HG03521 (cell line): Measurements from ENCODE around the gene WDR7.

ENCODE experiments used
- ATAC-seq: cut with Tn5 transposase; IDR thresholded peaks from one replicate; pipeline ENCODE4 v1.9.1; 2021; ENCODE audit warnings: mild to moderate bottlenecking, moderate library complexity; ENCODE audit not compliant: unreplicated experiment

Gene WDR7

DNA sequence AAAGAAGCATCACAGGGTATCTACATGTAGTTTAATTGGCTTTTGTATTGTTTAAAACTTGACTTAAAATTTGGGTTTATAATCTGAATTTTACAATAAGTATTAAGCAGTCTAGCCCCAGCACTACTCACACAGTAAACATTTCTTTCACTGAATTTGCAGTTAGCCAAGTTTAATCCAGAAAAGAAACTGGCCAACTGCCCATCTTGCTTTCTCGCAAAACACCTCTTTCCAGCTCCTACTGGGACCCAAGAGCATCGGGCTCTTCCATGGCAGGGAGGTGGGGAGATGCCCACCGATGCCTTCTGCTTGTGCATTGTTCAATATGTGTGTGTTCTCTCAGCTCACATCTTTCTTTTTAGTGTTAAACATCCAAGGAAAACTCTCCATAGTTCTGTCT, 283.0 kb downstream of the WDR7 start:
- ATAC-seq = no peak

DNA sequence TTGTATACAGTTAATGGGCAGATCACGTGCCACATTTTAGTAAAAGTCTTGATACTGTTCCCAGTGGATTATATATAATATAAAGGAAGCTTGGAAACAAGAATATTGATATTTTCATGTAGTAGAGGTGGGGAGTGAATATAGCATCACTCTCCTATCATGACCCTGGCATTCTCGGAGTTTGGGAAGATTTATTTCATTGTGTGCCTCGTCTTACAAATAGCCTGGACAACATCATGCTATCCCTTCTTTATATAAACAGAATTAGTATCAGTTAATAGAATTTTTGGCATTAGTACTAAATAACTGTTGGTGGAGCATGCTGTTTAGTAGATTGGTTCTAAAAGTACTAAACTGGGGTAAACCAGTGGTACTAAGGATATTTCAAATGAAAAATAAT, 283.7 kb downstream of the WDR7 start:
- no peak for ATAC-seq

DNA sequence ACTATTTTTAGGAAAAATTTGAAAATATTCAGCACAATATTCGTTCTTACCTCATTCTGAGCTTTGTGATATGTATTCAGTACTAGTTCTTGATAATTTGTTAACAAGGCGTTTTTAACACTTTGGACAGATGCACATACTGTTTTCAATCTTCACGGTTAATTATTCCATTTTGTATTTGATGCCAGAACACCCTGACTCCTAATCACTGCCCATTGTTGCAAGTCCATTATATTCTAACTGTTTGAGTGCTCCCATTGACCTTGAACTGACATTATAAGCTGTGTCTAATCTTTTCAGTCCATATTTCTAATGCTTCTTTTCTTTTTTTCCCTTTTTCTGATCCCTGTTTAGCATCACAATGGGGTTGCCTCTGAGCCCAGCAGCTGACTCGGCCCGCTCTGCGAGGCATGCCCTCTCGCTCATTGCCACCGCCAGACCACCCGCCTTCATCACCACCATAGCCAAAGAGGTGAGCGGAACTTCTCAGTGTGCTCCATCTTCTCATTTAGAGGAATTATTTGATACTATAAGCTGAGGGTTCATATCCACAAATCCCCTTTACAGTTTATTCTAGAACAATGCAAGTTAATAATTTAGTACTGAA, 284.4 kb downstream of the WDR7 start:
- no peak for ATAC-seq

DNA sequence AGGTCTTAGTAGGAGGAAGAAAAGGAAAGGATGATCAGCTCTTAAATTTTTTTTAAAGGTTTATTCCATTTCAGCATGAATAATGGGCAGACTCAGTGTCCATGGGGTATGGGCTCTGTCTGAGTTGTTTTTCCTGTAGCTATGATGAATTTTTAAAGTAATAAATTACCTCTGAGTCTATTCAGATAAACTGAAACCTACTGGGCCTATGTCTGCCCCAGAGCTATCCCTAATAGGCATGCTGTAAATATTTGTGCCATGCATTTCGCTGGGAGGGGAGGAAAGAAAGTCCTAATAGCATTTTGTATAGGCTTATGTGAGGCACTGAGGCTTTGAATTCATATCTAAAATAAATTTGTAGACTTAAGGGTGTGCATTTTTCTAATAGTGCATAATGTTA, 285.3 kb downstream of the WDR7 start:
- ATAC-seq = no peak

DNA sequence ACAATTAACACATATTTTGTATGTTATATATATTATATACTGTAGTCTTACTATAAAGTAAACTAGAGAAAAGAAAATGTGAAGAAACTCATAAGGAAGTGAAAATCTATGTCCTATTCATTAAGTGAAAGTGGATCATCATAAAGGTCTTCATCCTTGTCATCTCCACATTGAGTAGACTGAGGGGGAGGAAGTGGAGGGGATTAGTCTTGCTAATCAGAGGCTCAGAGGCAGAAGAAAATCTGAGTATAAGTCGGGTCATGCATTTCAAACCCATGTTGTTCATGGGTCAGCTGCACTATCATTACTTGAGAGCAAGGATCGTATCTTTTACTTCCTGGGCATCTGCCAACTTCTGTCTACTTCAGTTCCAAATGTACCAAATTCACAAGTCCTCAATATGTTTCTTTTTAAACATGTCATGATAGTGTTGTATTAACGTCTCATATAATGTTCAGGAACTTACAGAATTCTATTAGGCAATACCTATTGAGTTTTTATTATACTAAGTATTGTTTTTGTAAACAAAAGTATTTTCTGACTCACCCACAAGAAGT, 286.8 kb downstream of the WDR7 start:
- no peak for ATAC-seq

DNA sequence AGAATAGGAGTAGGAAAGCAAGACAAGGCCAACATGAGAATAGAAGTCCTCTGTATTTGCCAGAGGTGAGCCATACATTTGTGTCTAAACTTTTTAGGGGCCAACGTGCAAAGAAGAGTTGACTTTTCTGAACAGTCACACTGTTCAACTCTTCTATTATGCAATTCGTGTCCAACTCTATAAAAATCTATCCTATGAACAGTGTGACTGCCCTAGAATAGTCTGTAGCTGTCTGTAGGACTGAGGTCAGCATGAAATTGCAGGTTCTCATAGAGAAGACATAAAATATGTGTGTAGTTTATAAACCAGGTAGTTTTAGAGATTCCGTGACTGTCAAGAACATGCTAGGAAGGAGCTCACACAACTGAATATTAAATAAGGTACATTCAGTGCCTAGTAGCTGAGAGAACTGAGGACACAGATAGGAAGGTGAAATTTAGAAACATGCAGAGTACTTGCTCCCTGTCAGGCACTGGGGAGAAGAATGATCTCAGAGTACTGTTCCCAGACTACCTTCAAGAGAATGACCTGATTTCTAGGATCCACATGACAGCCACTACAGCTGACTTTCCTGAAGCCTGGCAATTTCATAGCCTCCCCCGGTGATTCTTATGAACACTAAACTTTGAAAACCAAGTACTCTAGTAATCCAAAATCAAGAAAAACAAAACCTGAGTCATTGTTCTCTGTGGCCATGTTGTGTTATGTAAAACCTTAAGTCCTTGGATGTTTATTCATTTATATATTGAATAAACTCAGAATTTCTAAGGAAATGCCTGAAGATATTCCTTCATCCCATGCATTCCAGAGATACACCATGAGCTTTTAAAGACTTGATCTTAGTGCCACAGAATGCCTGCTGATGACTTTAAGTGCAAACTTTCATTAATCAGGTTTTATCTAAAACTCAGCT, 294.3 kb downstream of the WDR7 start:
- no peak for ATAC-seq

DNA sequence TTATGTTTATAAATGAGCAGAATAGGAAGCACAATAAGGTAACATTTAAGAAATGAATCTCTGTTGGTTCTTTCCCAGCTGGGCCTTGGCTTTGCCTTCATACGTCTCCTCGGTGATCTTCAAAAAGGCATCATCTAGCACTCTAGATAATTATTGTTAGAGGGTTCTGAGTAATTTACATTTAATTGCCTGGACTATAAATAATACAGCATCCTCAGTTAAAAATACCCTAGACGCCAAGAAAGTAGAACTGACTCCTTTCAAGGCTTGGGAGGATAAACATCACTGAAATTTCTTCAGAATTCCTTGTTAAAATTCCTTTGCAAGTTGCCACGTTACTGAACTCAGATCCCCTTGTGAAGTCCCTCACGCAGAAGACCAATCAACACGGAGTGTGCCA, 296.1 kb downstream of the WDR7 start:
- ATAC-seq = no peak

DNA sequence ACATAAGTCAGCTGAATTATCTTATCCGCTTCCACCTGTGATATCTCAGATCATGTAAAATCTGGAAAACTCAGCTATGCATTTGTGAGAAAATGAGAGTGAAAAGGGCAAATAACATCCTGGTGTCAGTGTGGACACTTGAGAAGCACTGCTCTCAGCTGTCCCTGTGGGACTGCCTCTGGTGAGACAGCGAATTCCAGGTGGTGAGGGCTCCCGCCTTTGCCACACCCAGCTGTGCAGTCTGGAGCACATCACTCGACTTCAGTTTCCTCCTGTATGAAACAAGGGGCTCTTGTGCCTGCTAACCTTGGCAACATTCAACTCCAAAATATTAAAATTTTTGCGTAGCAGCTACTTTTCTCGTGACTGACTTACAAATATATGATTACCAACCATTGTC, 300.9 kb downstream of the WDR7 start:
- no peak for ATAC-seq

DNA sequence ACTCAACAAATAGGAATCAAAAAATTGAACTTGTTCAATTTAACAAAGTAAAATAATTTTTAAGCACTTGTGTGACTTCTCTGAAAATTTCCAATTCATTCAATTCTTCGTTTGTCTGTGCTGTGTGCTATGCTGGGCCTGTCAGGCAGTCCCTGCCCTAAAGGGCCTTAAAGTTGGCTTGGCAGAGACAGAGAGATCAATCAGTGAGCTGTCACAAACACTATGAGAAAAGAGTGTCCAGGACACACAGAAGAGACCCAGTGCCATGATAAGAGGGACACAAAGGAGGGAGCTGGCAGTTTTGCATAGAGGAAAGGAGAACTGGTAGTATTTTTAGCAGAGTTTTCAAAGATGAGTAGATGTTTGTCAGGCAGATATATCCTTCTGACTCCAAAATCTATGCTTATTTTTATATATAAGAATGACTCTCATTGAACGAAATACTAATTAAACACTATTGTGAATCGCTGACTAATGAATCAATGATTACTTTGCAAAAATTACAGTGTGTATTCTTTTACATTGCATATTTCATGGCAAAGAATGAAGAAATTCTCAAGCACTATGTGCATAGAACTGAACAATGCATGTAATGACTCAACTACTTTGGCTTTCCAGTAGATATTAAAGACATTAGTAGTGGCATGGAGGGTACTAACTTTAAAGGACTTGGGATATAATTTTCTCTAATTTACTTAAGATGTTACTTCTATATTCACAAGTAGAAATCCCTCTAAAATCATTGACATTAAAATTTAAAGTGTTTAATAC, 302.5 kb downstream of the WDR7 start:
- ATAC-seq = no peak

DNA sequence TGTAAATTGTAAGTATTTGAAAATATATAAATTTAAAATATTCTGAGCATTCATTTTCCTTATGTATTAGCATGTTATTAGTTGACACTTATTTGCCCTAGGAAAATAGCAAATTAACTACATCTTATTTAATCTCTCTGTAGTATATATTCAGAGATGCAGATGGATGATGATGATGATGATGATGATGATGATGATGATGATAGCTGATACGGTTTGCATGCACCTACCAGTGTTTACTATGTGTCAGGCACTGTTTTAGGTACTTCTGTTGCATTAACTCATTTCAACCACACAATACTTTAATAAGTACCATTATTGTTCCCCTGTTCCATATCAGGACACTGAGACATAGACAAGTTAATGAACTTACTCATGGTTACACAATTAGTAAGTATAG, 304.3 kb downstream of the WDR7 start:
- ATAC-seq = no peak

DNA sequence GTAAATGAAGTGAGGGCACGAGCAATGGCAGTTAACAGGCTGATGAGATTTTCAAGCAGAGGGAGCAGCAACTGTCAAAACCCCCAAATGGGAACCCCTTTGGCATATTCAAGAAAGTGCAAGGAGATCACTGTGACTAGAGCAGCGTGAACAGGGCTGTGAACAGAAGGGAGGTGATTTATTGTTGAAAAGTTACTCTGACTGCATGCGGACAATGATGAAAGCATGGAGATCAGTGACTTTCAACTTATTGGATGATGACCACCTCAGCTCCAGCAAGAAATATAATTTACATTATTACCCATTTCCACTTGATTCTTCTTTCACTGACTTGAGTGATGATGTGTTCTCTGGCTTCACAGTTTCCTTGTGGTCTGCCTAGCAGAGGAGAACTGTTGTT, 308.0 kb downstream of the WDR7 start:
- ATAC-seq = no peak

DNA sequence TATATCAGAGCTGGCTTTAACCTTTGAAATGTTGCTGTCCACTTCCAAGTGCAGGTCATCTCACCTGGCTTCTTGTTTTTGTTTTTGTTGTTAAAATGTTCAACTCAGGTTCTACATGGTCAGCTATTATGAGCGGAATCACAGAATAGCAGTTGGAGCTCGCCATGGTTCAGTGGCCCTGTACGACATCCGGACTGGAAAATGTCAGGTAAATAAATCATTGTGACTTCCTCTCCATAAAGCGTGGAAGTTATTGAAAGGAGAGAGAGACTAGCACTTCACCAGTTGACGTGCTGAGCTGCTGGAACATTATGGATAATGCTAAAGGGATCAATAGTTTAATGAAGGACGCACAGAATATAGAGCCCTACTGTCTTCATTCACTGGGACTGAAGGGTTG, 311.2 kb downstream of the WDR7 start:
- no peak for ATAC-seq

DNA sequence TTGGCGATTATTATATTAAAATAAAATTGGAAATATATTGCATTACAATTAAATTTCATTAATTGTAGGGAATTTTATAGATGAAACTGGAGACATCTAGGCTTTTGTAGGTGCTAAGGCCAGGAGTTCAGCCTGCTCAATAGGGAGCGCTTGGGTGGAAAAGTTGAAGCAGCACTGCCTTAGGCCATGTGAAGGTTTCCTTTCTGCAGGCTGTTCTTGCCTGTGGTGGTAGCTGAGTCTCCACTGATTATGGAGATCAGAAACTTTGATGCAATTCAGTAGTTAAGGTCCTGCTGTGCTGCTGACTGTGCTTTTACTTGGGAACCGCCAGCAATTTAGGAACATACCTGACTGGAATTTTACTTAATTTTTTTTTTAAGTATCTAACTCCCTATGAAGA, 315.9 kb downstream of the WDR7 start:
- no peak for ATAC-seq

DNA sequence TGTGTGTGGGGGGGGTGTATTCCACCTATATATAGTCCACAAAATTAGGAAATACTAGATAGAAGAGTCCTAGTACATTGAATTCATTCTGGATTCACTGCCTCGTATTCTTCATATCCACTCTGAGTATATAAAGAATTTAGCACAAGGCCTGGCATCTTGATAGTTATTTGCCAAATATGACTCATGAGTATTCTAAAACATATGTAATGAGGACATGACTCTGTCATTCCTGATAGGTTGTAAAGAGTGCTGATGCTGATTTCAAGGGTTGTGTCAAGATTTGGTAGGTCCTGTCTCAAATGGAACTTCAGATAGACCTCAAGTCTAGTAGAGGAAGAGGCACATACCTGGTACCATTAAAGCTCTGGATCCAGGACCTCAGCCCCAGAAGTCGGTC, 322.3 kb downstream of the WDR7 start:
- ATAC-seq = no peak

DNA sequence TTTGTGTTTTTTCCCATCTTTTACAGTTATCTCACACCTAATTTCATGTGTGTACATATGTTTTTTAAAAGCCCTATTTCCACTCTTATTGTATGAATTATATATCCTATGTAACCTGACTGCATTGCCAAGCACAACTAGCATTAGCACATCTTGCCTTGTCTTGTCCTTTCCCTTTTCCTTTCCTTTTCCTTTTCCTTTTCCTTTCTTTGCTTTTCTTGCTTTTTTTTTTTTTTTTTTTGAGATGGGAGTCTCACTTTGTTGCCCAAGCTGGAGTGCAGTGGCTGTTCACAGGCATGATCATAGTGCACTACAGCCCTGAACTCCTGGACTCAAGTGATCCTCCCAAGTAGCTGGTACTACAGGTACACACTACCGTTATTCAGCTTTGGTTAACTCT, 323.0 kb downstream of the WDR7 start:
- ATAC-seq = no peak

DNA sequence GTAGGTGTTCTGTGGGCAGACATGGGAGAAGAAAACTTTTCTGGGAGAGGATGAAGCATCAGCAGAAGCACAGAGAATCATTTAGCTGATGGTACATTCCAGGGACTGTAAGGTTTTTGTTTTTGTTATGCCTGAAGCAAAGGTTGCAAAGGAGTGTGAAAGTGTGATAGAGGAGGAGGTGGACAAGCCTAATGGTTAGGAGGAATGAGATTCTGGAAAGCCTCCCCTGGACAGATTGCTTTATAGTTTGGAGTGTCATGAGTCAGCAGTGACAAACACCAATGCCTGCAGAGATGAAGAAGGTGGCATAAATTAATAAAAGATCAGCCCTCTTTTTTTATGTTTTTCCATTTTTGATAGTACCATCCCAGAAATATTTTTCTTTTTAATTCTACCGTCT, 324.1 kb downstream of the WDR7 start:
- no peak for ATAC-seq

DNA sequence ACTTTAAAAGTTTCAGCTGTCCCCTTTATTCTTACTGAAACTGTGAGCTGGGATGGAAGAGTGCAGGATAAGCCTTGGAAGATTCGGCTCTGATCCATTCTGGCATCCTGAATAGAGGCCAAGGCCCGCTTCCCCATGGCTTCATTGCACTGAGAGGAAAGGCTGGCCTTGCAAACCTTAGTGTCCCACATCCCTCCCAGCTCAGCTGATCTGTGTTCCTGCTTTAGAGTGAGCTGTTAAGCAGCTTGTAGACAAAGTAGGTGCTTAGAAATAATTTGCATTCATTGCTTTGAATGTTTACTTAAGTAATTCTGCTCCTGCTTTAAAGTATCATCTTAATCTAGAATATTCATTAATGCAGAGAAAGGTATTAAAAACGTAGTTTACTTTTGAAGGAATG, 326.1 kb downstream of the WDR7 start:
- ATAC-seq = no peak

DNA sequence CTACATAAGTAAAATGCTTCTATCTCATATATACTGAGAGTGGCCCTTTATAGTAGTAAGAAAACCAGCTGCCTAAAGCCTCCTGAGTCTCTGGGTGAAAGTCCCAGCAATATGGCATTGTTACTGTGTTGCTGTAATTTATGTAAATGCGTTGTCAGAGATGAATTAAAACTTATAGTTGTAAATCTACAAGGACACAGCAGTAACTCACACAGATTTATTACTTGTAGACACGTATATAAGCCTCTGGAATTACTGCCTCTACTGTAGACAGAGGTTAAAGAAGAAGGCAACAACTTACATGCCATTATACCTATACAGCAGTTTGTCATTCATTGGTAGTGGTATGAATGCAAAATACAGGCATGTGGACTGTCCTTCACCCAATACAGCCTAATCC, 326.6 kb downstream of the WDR7 start:
- no peak for ATAC-seq

DNA sequence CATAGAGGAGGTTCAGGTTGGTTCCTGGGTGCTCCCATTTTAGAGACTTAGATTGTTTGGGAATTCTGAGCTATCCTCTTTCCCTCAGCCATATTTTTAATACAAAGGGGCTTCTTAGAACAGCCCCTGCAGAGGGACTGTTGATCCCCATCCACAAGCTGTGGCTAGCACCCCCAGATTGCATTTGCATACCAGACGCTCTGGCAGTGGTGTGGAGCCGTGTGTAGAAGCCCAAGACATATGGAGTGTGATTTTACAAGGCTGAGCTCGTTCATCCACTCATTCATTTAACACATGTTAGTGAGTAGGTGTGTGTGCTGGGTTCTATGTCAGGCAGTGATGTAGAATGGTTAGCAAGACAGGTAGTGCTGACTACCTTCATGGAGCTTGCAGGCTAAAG, 329.0 kb downstream of the WDR7 start:
- ATAC-seq = no peak

DNA sequence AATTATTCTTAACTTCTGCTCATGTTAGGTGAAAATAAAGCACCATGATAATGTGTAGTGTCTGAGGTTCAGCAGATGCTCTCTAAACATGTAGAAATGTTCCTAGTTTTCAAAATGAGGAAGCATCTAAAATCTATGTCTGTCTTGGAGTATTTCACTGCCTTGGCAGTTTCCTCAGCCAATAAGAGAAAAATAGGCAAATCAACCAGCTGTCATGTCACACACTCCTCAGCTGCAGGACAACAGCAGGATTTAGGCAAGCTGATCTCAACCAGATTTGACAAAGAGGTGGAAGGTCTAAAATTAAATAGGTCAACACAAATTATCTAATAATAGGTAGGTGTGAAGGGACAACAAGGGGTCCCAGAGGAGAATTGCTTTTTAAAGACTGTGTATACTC, 331.6 kb downstream of the WDR7 start:
- ATAC-seq = no peak

DNA sequence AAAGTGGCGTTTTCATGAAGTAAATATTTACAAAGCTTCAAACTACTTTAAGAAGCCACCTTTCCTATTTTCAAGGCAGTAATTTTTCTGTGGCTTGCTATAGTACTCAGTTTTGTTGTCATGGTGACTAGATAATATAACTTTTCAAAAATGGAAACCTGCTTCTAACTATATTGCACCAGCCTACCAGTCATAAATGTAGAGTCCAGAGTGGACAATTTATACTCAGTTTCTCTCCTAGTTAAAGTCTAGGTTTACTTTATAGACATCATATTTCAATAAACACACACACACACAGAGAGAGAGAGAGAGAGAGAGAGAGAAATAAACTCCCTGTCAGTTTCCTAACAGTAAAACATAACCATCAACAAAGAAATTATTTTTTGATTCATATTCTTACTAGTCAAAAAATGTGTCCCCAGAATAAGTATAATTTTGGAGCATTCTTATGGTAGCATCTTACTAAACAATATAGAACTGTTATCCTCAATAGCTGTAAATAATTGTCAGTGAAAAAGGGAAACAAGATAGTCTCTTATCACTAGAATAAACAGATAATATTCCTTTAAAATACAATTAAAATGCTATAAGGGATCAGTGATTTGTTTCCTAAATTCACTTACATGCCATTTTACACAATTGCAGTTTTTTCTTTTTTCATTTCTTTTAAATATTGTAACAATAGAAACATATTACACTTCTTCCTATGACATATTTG, 332.3 kb downstream of the WDR7 start:
- ATAC-seq = no peak
